Fibroblast of pulmonary artery (primary cell): ENCODE results near the gene IGDCC3.

Source experiments
- DNase-seq: peaks from one replicate; pipeline ENCODE4 v3.0.0-alpha.2; 2010; ENCODE audit warnings: low read depth
- H3K4me3 ChIP-seq: replicated peaks from 2 replicates; pipeline ENCODE4 v1.5.1; 2011; ENCODE audit warnings: low read depth, mild to moderate bottlenecking, control low read depth, low read length, moderate library complexity
- CTCF ChIP-seq: IDR thresholded peaks from 2 replicates; pipeline ENCODE4 v1.5.1; 2011; ENCODE audit warnings: mild to moderate bottlenecking, control low read depth, low read length, inconsistent platforms; ENCODE audit errors: missing control alignments

The IGDCC3 gene

GRCh38 chr15:65333148-65333820 is 44.5 kb downstream of the IGDCC3 start:
- TF ChIP-seq CTCF: no peak
- DNase-seq: no peak
- no peak overlapping the region for H3K4me3 ChIP-seq

- DNase-seq: no peak
- TF ChIP-seq CTCF: no peak
- no peak overlapping the region for H3K4me3 ChIP-seq
Observed at GRCh38 chr15:65332391-65333147, 45.2 kb downstream of the IGDCC3 start.

DNA sequence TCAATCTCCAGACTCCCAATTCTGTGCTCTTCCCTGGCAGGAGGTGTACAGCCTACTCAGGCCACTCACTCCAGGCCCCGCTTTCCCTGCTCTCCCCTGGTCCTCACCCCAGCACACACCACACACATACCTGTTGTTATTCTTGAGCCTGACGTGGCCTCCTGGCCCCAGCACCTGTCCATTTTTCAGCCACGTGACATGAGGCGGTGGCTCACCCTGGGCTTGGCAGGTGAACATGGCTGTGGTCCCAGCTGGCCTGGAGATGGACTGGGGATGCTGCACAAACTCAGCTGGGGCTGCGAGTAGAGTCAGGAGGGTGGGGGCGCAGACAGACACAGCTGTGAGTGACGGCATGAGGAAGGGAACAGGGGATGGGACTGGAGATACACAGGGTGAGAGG is 46.0 kb downstream of the IGDCC3 start:
- no peak for TF ChIP-seq CTCF
- no peak for DNase-seq
- H3K4me3 ChIP-seq: no peak overlapping the region

GRCh38 chr15:65330934-65331645 is 46.7 kb downstream of the IGDCC3 start:
- H3K4me3 ChIP-seq: no peak overlapping the region
- DNase-seq: no peak
- no peak for TF ChIP-seq CTCF

DNA sequence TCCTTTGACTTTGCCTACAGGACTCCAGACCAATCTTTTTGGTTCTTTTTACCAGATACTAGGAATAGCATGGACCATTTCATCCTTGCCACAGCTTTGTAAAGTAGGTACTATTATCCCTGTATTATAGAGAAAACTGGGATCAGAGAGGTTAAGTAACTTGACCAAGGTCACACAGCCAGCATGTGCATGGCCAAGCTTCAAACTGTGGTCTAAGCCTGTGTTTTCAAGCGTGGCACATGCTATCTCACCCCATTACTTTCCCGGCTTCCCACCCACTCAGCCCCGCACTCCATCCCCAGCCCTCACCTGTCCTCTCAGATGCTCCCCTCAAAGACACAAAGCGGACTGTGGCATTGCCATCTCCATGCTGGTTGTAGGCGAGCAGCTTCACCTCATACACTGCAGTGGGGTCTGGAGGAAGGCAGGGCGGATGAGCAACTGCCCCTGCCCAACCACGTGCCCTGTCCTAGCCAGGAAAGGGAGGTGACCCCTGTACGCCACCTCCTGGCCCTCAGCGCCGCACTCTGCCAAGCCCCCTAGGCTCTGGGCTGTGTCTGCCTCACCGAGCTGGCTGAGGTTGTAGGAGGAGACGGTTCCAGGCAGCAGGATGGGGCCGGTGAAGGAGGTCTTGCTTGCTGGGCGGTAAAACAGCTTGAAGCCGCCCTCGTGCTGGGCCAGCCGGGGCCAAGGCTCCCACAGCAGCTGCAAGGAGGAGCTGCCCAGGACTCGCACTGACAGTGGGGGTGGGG is 47.6 kb downstream of the IGDCC3 start:
- TF ChIP-seq CTCF: no peak

GRCh38 chr15:65329288-65329983 is 48.4 kb downstream of the IGDCC3 start:
- no peak overlapping the region for H3K4me3 ChIP-seq
- TF ChIP-seq CTCF: no peak
- no peak for DNase-seq

More for the DNA sequence above, 47.6 kb downstream of the IGDCC3 start:
- H3K4me3 ChIP-seq: no peak overlapping the region
- DNase-seq: no peak
